HG02610 (cell line): ENCODE data around the gene ZMYM2.
A peak's percentile ranks its signal among the peaks of the same experiment; 100 is the strongest.
"Not testable (repeated sequence)": the region's sequence is repeated elsewhere in the genome, so short reads cannot be mapped to it uniquely, and the experiment has no call there.

Experiments used
- ATAC-seq: cut with Tn5 transposase; IDR thresholded peaks from one replicate; pipeline ENCODE4 v1.9.1; 2021; ENCODE audit warnings: mild to moderate bottlenecking, moderate library complexity; ENCODE audit not compliant: unreplicated experiment

Gene ZMYM2

GRCh38 chr13:19982447-19983043 lies 24.0 kb downstream of the ZMYM2 start:
- ATAC-seq: no peak

- ATAC-seq: peak; percentile 83
Observed at GRCh38 chr13:19984430-19985218, 26.1 kb downstream of the ZMYM2 start.

GRCh38 chr13:19985219-19985556 lies 26.7 kb downstream of the ZMYM2 start:
- no peak for ATAC-seq

GRCh38 chr13:19991531-19991930 lies 33.0 kb downstream of the ZMYM2 start:
- ATAC-seq: no peak

GRCh38 chr13:19993024-19993423 lies 34.5 kb downstream of the ZMYM2 start:
- ATAC-seq: no peak

- no peak for ATAC-seq
Observed at GRCh38 chr13:19998960-19999359, 40.4 kb downstream of the ZMYM2 start.

- ATAC-seq: no peak
Observed at GRCh38 chr13:20000062-20000552, 41.6 kb downstream of the ZMYM2 start.

- ATAC-seq: no peak
Observed at GRCh38 chr13:20001366-20002190, 43.1 kb downstream of the ZMYM2 start.

- ATAC-seq: no peak
Observed at GRCh38 chr13:20002787-20003186, 44.3 kb downstream of the ZMYM2 start.

GRCh38 chr13:20006206-20006605 lies 47.7 kb downstream of the ZMYM2 start:
- ATAC-seq: no peak

GRCh38 chr13:20015763-20016162 lies 57.2 kb downstream of the ZMYM2 start:
- no peak for ATAC-seq

GRCh38 chr13:20016649-20017364 lies 58.3 kb downstream of the ZMYM2 start:
- no peak for ATAC-seq

GRCh38 chr13:20017365-20017711 lies 58.8 kb downstream of the ZMYM2 start:
- no peak for ATAC-seq

- no peak for ATAC-seq
Observed at GRCh38 chr13:20019043-20019442, 60.5 kb downstream of the ZMYM2 start.

- ATAC-seq: no peak
Observed at GRCh38 chr13:20024702-20025101, 66.2 kb downstream of the ZMYM2 start.

- no peak for ATAC-seq
Observed at GRCh38 chr13:20028953-20029352, 70.4 kb downstream of the ZMYM2 start.

- no peak for ATAC-seq
Observed at GRCh38 chr13:20033486-20033885, 75.0 kb downstream of the ZMYM2 start.

- ATAC-seq: no peak
Observed at GRCh38 chr13:20035130-20035529, 76.6 kb downstream of the ZMYM2 start.

GRCh38 chr13:20037908-20038307 lies 79.4 kb downstream of the ZMYM2 start:
- ATAC-seq: no peak

- ATAC-seq: not testable (repeated sequence)
Observed at GRCh38 chr13:20042603-20043002, 84.1 kb downstream of the ZMYM2 start.
